SK-N-SH (cell line): ENCODE measurements around the gene PPP2R3A.
"Not testable (repeated sequence)": the region's sequence is repeated elsewhere in the genome, so short reads cannot be mapped to it uniquely, and the experiment has no call there.

Source experiments
- GABPA ChIP-seq: IDR thresholded peaks from 2 replicates; pipeline ENCODE4 v1.4.0; 2012; ENCODE audit warnings: low read depth, mild to moderate bottlenecking
- MXI1 ChIP-seq: IDR thresholded peaks from 2 replicates; pipeline ENCODE4 v1.6.1; 2012; ENCODE audit warnings: mild to moderate bottlenecking, low read depth, low read length, improper control_type of control experiment
- REST ChIP-seq: IDR thresholded peaks from 2 replicates; pipeline ENCODE4 v1.6.1; 2012; ENCODE audit warnings: mild to moderate bottlenecking, low read depth, low read length, moderate library complexity
- TF ChIP-seq, protein P1 (sequence below): fragments of 200-600 bp; sonication (generic); IDR thresholded peaks from 2 replicates; pipeline ENCODE4 v1.6.1; 2017; ENCODE audit warnings: antibody characterized with exemption, mild to moderate bottlenecking, moderate library complexity

DNA sequence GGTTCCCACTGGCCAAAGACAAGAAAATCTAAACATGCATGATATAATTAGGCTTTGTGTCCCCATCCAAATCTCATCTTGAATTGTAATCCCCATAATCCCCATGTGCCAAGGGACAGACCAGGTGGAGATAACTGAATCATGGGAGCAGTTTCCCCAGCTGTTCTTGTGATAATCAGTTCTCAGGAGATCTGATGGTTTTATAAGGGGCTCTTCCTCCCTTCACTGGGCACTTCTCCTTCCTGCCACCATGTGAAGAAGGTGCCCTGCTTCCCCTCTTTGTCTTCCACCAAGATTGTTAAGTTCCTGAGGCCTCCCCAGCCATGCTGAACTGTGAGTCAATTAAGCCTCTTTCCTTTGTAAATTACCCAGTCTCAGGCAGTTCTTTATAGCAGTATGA is 198.1 kb downstream of the PPP2R3A start:
- TF ChIP-seq MXI1, GABPA, REST: not testable (repeated sequence)
- TF ChIP-seq, protein P1, sequence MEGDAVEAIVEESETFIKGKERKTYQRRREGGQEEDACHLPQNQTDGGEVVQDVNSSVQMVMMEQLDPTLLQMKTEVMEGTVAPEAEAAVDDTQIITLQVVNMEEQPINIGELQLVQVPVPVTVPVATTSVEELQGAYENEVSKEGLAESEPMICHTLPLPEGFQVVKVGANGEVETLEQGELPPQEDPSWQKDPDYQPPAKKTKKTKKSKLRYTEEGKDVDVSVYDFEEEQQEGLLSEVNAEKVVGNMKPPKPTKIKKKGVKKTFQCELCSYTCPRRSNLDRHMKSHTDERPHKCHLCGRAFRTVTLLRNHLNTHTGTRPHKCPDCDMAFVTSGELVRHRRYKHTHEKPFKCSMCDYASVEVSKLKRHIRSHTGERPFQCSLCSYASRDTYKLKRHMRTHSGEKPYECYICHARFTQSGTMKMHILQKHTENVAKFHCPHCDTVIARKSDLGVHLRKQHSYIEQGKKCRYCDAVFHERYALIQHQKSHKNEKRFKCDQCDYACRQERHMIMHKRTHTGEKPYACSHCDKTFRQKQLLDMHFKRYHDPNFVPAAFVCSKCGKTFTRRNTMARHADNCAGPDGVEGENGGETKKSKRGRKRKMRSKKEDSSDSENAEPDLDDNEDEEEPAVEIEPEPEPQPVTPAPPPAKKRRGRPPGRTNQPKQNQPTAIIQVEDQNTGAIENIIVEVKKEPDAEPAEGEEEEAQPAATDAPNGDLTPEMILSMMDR: not testable (repeated sequence)
